Measurements from ENCODE around the gene ANKLE2.

DNA sequence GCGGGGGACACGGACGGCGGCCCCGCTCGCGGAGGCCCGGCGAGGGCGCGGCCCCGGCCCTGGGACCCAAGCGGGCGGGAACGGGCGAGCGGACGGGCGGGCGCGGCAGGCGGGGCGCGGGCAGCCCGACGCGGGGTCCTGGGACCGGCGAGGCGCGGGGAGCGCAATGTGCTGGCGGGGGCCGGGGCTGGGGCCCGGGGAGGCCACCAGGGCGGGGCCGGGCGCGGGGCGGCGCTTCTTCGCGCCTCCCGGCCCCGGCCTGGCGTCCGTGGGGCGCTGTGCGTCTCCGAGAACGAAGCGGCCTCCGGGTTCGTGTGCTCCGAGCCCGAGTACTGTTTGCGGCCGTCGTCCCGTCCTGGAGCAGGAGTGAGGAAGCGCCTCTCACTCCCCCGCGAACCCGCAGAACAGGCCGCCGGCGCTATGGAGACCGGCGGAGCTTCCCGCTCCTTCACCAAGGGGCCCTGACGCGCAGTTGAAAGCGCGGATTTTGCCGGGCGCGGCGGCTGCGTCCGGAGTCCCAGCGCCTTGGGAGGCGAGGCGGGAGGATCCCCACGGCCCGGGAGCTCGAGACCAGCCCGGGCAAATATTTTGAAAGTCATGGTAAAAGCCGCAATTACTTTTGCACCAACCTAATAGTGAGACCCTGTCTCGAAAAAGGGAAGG is 420 bp upstream of the ANKLE2 start:
- TF ChIP-seq SMC3 (IDR thresholded peaks at IDR 0.05) (no peak), POLR2AphosphoS2 (conservative IDR thresholded peaks at IDR 0.05; ENCODE audit: low read length) (no peak), MYC (IDR thresholded peaks at IDR 0.05; ENCODE audit: borderline replicate concordance, low read length) (0 out of 2 replicates have a peak, but pooled peaks have one; percentile 44), RNF2 (IDR thresholded peaks at IDR 0.05; ENCODE audit: borderline replicate concordance, low read depth) (no peak), POLR2A (IDR thresholded peaks at IDR 0.05; ENCODE audit: low read length) (peak; percentile 97), CHD2 (IDR thresholded peaks at IDR 0.05; ENCODE audit: low read length, partially characterized antibody) (no peak), ESRRA (IDR thresholded peaks at IDR 0.05; ENCODE audit: borderline replicate concordance, low read length) (no peak), JUN (IDR thresholded peaks at IDR 0.05) (peak; percentile 49 to 93; a peak in 4 of 5 replicates), HDAC2 (IDR thresholded peaks at IDR 0.05) (no peak)
- TF ChIP-seq, protein P1, sequence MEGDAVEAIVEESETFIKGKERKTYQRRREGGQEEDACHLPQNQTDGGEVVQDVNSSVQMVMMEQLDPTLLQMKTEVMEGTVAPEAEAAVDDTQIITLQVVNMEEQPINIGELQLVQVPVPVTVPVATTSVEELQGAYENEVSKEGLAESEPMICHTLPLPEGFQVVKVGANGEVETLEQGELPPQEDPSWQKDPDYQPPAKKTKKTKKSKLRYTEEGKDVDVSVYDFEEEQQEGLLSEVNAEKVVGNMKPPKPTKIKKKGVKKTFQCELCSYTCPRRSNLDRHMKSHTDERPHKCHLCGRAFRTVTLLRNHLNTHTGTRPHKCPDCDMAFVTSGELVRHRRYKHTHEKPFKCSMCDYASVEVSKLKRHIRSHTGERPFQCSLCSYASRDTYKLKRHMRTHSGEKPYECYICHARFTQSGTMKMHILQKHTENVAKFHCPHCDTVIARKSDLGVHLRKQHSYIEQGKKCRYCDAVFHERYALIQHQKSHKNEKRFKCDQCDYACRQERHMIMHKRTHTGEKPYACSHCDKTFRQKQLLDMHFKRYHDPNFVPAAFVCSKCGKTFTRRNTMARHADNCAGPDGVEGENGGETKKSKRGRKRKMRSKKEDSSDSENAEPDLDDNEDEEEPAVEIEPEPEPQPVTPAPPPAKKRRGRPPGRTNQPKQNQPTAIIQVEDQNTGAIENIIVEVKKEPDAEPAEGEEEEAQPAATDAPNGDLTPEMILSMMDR (IDR thresholded peaks at IDR 0.05): 0 out of 3 replicates have a peak, but pooled peaks have one; percentile 19
- TF ChIP-seq, protein P2, sequence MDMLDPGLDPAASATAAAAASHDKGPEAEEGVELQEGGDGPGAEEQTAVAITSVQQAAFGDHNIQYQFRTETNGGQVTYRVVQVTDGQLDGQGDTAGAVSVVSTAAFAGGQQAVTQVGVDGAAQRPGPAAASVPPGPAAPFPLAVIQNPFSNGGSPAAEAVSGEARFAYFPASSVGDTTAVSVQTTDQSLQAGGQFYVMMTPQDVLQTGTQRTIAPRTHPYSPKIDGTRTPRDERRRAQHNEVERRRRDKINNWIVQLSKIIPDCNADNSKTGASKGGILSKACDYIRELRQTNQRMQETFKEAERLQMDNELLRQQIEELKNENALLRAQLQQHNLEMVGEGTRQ (IDR thresholded peaks at IDR 0.05): no peak

Measured in A549 (cell line).